BJ (cell line): Measurements from ENCODE around the gene TRPM2. TPM values are rescaled to one million over a fixed set of nuclear protein-coding genes. Genes with fewer than 3 reads are reported as not detected.

Source experiments
- CTCF ChIA-PET: fragments of 350-600 bp; formaldehyde crosslinking; extraction: SDS; loops from one replicate; lab custom pipeline; 2021; ENCODE audit warnings: antibody characterized with exemption, inconsistent platforms; lab: Yijun Ruan, JAX
- POLR2A ChIA-PET: fragments of 300-600 bp; sonication (Branson Sonifier 250); formaldehyde crosslinking; extraction: SDS; loops from one replicate; lab custom pipeline; 2021; ENCODE audit warnings: antibody characterized with exemption; lab: Charles Lee
- DNase-seq: peaks from one replicate; pipeline ENCODE4 v3.0.0-alpha.2; 2011; ENCODE audit warnings: low read depth
- H3K27me3 ChIP-seq: 2 replicates; pipeline ENCODE4 v1.6.0; 2011; ENCODE audit warnings: low read length; ENCODE audit not compliant: control insufficient read depth, insufficient read depth
- H3K36me3 ChIP-seq: 2 replicates; pipeline ENCODE4 v1.5.1; 2011; ENCODE audit warnings: low read length; ENCODE audit not compliant: control insufficient read depth, insufficient read depth
- H3K4me3 ChIP-seq: 2 replicates; pipeline ENCODE4 v1.5.1; 2011; ENCODE audit warnings: low read depth, mild to moderate bottlenecking, control low read depth, low read length
- CTCF ChIP-seq: IDR thresholded peaks from 2 replicates; pipeline ENCODE4 v1.5.1; 2011; ENCODE audit warnings: low read depth, mild to moderate bottlenecking, control low read depth, inconsistent platforms, low read length, moderate library complexity; ENCODE audit not compliant: insufficient read depth
- polyA plus RNA-seq: library from polyadenylated mRNA; depleted of rRNA; stranded (reverse); fragments of >200 nt; gene quantifications from 2 replicates; pipeline ENCODE4 v1.2.3, GENCODE V29; 2011

The TRPM2 gene
- polyA plus RNA-seq, 1 experiment, result not detected

DNA sequence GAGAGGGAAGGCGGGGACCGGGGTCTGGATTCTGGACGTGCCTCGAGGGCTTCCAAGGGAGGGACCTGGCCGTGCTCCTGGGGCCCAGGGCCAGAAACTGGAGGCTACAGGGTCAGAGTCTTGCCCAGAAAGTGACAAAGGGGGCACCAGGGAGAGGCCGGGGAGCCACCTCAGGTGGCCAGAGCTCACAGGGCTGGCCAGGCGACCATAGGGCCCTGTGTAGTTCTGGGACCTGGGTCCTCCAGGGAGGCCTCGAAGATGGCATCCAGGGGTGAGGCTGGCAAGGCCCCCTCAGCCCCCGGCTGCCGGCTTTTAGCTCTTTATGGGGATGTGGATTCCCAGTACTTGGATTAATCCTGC is 87.6 kb downstream of the TRPM2 start:
- POLR2A ChIA-PET, result no interaction called here
- DNase-seq, result no peak
- no peaks in the 10 kb centered on the region for H3K27me3 ChIP-seq
- no peaks in the 10 kb centered on the region for H3K36me3 ChIP-seq
- TF ChIP-seq CTCF, result no peak
- H3K4me3 ChIP-seq, result no peak overlapping the region
- CTCF ChIA-PET, result no interaction called here

DNA sequence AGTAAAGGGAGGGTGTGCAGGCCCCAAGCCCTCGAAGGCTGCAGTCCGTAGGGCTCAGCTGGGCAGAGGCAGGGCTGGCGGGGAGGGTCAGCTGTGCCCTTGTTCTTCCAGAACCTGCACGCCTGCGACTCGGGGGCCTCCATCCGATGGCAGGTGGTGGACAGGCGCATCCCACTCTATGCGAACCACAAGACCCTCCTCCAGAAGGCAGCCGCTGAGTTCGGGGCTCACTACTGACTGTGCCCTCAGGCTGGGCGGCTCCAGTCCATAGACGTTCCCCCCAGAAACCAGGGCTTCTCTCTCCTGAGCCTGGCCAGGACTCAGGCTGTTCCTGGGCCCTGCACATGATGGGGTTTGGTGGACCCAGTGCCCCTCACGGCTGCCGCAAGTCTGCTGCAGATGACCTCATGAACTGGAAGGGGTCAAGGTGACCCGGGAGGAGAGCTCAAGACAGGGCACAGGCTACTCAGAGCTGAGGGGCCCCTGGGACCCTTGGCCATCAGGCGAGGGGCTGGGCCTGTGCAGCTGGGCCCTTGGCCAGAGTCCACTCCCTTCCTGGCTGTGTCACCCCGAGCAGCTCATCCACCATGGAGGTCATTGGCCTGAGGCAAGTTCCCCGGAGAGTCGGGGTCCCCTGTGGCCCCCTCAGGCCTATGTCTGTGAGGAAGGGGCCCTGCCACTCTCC is 88.3 kb downstream of the TRPM2 start:
- POLR2A ChIA-PET, result no interaction called here
- H3K36me3 ChIP-seq, result no peaks in the 10 kb centered on the region
- no peak for TF ChIP-seq CTCF
- no peak overlapping the region for H3K4me3 ChIP-seq
- CTCF ChIA-PET, result no interaction called here
- no peak for DNase-seq
- no peaks in the 10 kb centered on the region for H3K27me3 ChIP-seq

GRCh38 chr21:44442266-44443125 is 89.1 kb downstream of the TRPM2 start:
- ChIA-PET CTCF (no interaction called here), POLR2A (no interaction called here)
- TF ChIP-seq CTCF, result no peak
- H3K36me3 ChIP-seq, result no peaks in the 10 kb centered on the region
- no peaks in the 10 kb centered on the region for H3K27me3 ChIP-seq
- DNase-seq, result no peak
- H3K4me3 ChIP-seq, result no peak overlapping the region

GRCh38 chr21:44443291-44443890 is 90.0 kb downstream of the TRPM2 start:
- no peak for TF ChIP-seq CTCF
- POLR2A ChIA-PET, result no interaction called here
- CTCF ChIA-PET, result no interaction called here
- Histone ChIP-seq H3K4me3 (no peak overlapping the region), H3K27me3 (no peaks in the 10 kb centered on the region), H3K36me3 (no peaks in the 10 kb centered on the region)
- DNase-seq, result no peak

DNA sequence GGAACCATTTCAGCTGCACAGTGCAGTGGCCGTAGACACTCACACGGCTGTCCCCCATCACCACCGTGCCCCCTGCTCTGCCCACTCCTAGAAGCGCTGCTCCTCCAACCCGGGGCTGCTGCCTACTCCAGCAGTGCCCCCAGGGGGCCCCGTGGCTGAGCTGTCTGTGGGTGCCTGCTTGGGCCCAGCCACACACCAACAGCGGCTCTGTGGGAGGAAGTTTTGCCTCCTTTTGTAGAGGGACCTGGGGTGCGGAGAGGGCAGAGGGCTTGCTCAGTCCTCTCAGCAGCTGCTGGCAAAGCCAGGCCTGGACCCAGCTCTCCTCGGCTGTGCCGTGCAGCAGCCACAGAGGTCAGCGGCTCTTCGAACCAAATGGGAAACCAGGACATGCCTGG is 90.5 kb downstream of the TRPM2 start:
- POLR2A ChIA-PET, result no interaction called here
- Histone ChIP-seq H3K36me3 (no peaks in the 10 kb centered on the region), H3K4me3 (no peak overlapping the region), H3K27me3 (no peaks in the 10 kb centered on the region)
- CTCF ChIA-PET, result no interaction called here
- DNase-seq, result no peak
- no peak for TF ChIP-seq CTCF
